H1 (cell line): ENCODE results near the gene SCD. TPM values are rescaled to one million over a fixed set of nuclear protein-coding genes. Genes with fewer than 3 reads are reported as not detected.

Experiments used
- BACH1 ChIP-seq: IDR thresholded peaks from 2 replicates; pipeline ENCODE4 v1.6.1; 2012; ENCODE audit warnings: low read length, improper control_type of control experiment
- CBX5 ChIP-seq: fragments of 300-800, 300-1000 bp; sonication (generic); IDR thresholded peaks from 2 replicates; pipeline ENCODE4 v1.7.1; 2016; ENCODE audit warnings: antibody characterized with exemption, low read length, low read depth
- CTBP2 ChIP-seq: IDR thresholded peaks from 2 replicates; pipeline ENCODE4 v1.7.0; 2011; ENCODE audit warnings: borderline replicate concordance, mild to moderate bottlenecking, moderate library complexity, mixed read lengths, low read length; ENCODE audit not compliant: insufficient read depth, insufficient read length
- EZH2 ChIP-seq: fragments of 200-600 bp; sonication (generic); IDR thresholded peaks from 2 replicates; pipeline ENCODE4 v1.7.1; 2012; ENCODE audit warnings: low read depth, mild to moderate bottlenecking, moderate library complexity, low read length, inconsistent platforms; ENCODE audit not compliant: severe bottlenecking
- FOSL1 ChIP-seq: IDR thresholded peaks from 2 replicates; pipeline ENCODE4 v1.6.1; 2011; ENCODE audit warnings: mild to moderate bottlenecking, low read depth, low read length, moderate library complexity; ENCODE audit not compliant: insufficient read depth
- GABPA ChIP-seq: IDR thresholded peaks from 2 replicates; pipeline ENCODE4 v1.6.1; 2011; ENCODE audit warnings: mild to moderate bottlenecking, low read length, moderate library complexity, borderline replicate concordance; ENCODE audit not compliant: insufficient read depth
- NRF1 ChIP-seq: IDR thresholded peaks from 2 replicates; pipeline ENCODE4 v1.6.1; 2011; ENCODE audit warnings: mild to moderate bottlenecking, low read depth, low read length, improper control_type of control experiment
- PHF8 ChIP-seq: fragments of 200-600 bp; sonication (generic); conservative IDR thresholded peaks from 2 replicates; pipeline ENCODE4 v1.7.1; 2012; ENCODE audit warnings: low read depth, mild to moderate bottlenecking, inconsistent platforms, low read length, moderate library complexity
- RNF2 ChIP-seq: fragments of 200-900, 300-1000 bp; sonication (generic); IDR thresholded peaks from 2 replicates; pipeline ENCODE4 v1.7.1; 2016; ENCODE audit warnings: borderline replicate concordance, low read depth, mild to moderate bottlenecking, antibody characterized with exemption, low read length; ENCODE audit not compliant: poor library complexity, severe bottlenecking; ENCODE audit errors: missing control alignments
- SAP30 ChIP-seq: fragments of 300-600 bp; sonication (generic); IDR thresholded peaks from 2 replicates; pipeline ENCODE4 v1.7.1; 2012; ENCODE audit warnings: low read length, moderate library complexity, mild to moderate bottlenecking, inconsistent platforms; ENCODE audit not compliant: insufficient read depth, insufficient replicate concordance
- SP1 ChIP-seq: IDR thresholded peaks from 2 replicates; pipeline ENCODE4 v1.6.1; 2011; ENCODE audit warnings: low read depth, low read length
- SRF ChIP-seq: IDR thresholded peaks from 2 replicates; pipeline ENCODE4 v1.6.1; 2011; ENCODE audit warnings: mild to moderate bottlenecking, low read depth, low read length, moderate library complexity
- TEAD4 ChIP-seq: IDR thresholded peaks from 2 replicates; pipeline ENCODE4 v1.6.1; 2012; ENCODE audit warnings: low read depth, low read length, inconsistent platforms, mixed read lengths
- YY1 ChIP-seq: IDR thresholded peaks from 2 replicates; pipeline ENCODE4 v1.6.1; 2011; ENCODE audit warnings: low read depth, mild to moderate bottlenecking, low read length
- ZNF274 ChIP-seq: IDR thresholded peaks from 2 replicates; pipeline ENCODE4 v1.7.0; 2012; ENCODE audit warnings: low read length, borderline replicate concordance; ENCODE audit errors: extremely low read depth
- polyA plus RNA-seq, 7 experiments: library from polyadenylated mRNA; depleted of rRNA in 3 of 7; stranded (reverse) in 5 of 7; unstranded in 2 of 7; fragments of >200 nt in 5 of 7; fragments of 200-250 nt in 2 of 7; gene quantifications; 1 replicate in 5 of 7; 2 replicates in 1 of 7; 4 replicates in 1 of 7; pipeline versions ENCODE4 v1.2.1 to v1.2.3, GENCODE V29; 2011 to 2013; ENCODE audit warnings: missing spikeins in 2 of 7, mixed read lengths in 2 of 7
- total RNA-seq: library from RNA; stranded (reverse); fragmentation: NEBNext Ultra II Directional; extraction: Animal tissue kit (Norgen Biotek cat#: 25700); gene quantifications from 2 replicates; pipeline ENCODE4 v1.2.1, GENCODE V29; 2021
- TF ChIP-seq, protein P1 (sequence below): IDR thresholded peaks from 2 replicates; pipeline ENCODE4 v1.6.1; 2011; ENCODE audit warnings: low read length, improper control_type of control experiment

Gene SCD
- total and polyA plus RNA-seq, 2 of the 8 experiments (the other 6 are each of a cell fraction or from before 2014, with no cell fraction given) = 397 to 621 TPM

- TF ChIP-seq CTBP2 (no peak), GABPA (no peak), YY1 (peak; percentile 58), PHF8 (no peak), SP1 (no peak), ZNF274 (no peak), BACH1 (no peak), CBX5 (no peak), FOSL1 (no peak), TEAD4 (no peak), NRF1 (no peak), SRF (peak; percentile 55; the same call in 1 of the 2 replicates), SAP30 (no peak), RNF2 (no peak), EZH2 (no peak)
- TF ChIP-seq, protein P1, sequence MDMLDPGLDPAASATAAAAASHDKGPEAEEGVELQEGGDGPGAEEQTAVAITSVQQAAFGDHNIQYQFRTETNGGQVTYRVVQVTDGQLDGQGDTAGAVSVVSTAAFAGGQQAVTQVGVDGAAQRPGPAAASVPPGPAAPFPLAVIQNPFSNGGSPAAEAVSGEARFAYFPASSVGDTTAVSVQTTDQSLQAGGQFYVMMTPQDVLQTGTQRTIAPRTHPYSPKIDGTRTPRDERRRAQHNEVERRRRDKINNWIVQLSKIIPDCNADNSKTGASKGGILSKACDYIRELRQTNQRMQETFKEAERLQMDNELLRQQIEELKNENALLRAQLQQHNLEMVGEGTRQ = no peak
Observed at GRCh38 chr10:100338434-100339036, 8.5 kb upstream of the SCD start (continued).
